ENCODE data around the gene PTGES.
A peak's percentile ranks its signal among the peaks of the same experiment; 100 is the strongest.

The PTGES gene

GRCh38 chr9:129748249-129748648 is 4.6 kb downstream of the PTGES start:
- H3K4me1 ChIP-seq (ENCODE audit: control insufficient read depth, insufficient read depth, low read length, poor library complexity, severe bottlenecking): peaks cover 6% of the 10 kb centered on the region
- H3K36me3 ChIP-seq (ENCODE audit: control insufficient read depth, insufficient read depth, low read length): no peaks in the 10 kb centered on the region
- H3K27me3 ChIP-seq (replicated peaks; ENCODE audit: control insufficient read depth, insufficient read depth, low read length, poor library complexity, severe bottlenecking): no peaks in the 10 kb centered on the region
- DNase-seq: no peak
- H3K9me3 ChIP-seq (ENCODE audit: control insufficient read depth, low read length): no peaks in the 10 kb centered on the region
- no peak overlapping the region for H3K4me3 ChIP-seq (ENCODE audit: insufficient read depth, low read depth, low read length, poor library complexity, severe bottlenecking)
- H3K27ac ChIP-seq (ENCODE audit: insufficient read depth, low read length, poor library complexity, severe bottlenecking): no peak overlapping the region

DNA sequence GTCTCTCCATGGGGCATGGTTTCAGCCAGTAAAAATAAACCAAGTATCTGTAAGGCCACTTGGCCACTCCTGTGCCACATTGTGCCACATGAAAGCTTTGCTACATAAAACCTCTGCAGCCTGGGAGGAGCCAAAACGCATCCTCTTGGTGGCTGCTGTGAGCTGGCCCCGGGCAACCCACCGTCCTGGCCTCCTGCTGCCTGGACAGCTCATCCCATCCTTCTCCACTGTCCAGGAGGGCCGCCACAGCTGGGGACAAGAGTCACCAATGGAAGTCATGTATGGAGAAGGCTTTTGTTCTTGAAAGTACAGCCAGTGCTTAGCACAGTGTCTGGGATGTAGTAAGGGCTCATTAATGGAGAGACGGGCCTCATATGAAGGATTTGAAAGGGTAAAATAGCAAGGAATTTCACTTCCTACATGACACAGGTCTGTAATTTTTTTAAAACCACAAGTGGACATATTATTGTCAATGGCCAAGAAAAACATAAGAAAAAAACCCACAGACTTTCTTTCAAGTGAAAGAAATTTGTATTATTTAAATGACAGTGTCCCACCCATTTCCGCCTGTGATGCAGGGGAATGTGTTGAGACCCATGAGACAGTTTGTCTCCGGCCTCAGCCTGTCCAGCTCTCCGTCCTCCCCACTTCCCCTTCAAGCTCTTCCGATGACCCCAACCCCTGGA is 6.6 kb downstream of the PTGES start:
- no peaks in the 10 kb centered on the region for H3K4me1 ChIP-seq (ENCODE audit: control insufficient read depth, insufficient read depth, low read length, poor library complexity, severe bottlenecking)
- H3K36me3 ChIP-seq (ENCODE audit: control insufficient read depth, insufficient read depth, low read length): no peaks in the 10 kb centered on the region
- DNase-seq: no peak
- no peaks in the 10 kb centered on the region for H3K27me3 ChIP-seq (replicated peaks; ENCODE audit: control insufficient read depth, insufficient read depth, low read length, poor library complexity, severe bottlenecking)
- no peak overlapping the region for H3K27ac ChIP-seq (ENCODE audit: insufficient read depth, low read length, poor library complexity, severe bottlenecking)
- H3K4me3 ChIP-seq (ENCODE audit: insufficient read depth, low read depth, low read length, poor library complexity, severe bottlenecking): no peak overlapping the region
- no peaks in the 10 kb centered on the region for H3K9me3 ChIP-seq (ENCODE audit: control insufficient read depth, low read length)

GRCh38 chr9:129745200-129745599 is 7.6 kb downstream of the PTGES start:
- Histone ChIP-seq H3K27me3 (replicated peaks; ENCODE audit: control insufficient read depth, insufficient read depth, low read length, poor library complexity, severe bottlenecking) (no peaks in the 10 kb centered on the region), H3K36me3 (ENCODE audit: control insufficient read depth, insufficient read depth, low read length) (no peaks in the 10 kb centered on the region), H3K9me3 (ENCODE audit: control insufficient read depth, low read length) (no peaks in the 10 kb centered on the region), H3K4me1 (ENCODE audit: control insufficient read depth, insufficient read depth, low read length, poor library complexity, severe bottlenecking) (no peaks in the 10 kb centered on the region), H3K4me3 (ENCODE audit: insufficient read depth, low read depth, low read length, poor library complexity, severe bottlenecking) (no peak overlapping the region), H3K27ac (ENCODE audit: insufficient read depth, low read length, poor library complexity, severe bottlenecking) (no peak overlapping the region)
- no peak for DNase-seq

DNA sequence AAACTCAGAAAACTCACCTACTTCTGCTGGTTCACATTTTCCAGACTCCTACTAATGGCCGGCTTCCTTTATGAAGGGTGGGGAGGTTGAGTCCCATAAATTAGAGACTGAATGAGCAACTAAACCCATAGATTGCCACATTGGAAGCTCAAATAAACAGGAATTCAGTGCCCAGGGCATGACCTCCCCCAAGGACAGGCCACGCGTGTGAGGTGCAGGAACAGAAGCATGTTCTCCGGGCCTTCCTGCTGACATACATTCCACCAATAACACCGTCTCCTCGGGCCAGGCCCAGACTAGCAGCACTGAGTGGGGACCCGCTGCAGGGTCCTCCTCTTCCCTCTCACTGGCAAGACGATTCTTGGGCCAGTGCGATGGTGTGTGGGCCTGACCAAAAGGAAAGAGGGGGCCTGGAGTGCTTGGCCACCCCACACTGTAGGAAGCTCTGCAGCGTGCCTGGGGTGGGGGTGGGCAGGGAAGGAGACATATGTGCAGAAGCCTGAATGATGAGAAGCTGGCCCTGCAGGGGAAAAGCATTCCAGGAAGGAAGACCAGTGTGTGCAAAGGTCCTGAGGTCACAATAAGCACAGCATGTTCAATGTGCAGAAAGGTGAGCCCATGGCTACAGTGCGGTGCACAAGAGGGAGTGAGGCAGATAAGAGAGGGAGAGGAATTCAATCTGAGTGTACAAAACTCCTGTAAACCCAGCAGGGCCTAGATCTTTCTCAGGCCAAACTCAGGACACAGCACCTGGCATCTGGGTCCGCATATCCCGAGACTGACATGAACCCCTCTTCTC is 12.0 kb downstream of the PTGES start:
- Histone ChIP-seq H3K9me3 (ENCODE audit: control insufficient read depth, low read length) (no peaks in the 10 kb centered on the region), H3K27ac (ENCODE audit: insufficient read depth, low read length, poor library complexity, severe bottlenecking) (no peak overlapping the region), H3K27me3 (replicated peaks; ENCODE audit: control insufficient read depth, insufficient read depth, low read length, poor library complexity, severe bottlenecking) (no peaks in the 10 kb centered on the region), H3K36me3 (ENCODE audit: control insufficient read depth, insufficient read depth, low read length) (no peaks in the 10 kb centered on the region), H3K4me1 (ENCODE audit: control insufficient read depth, insufficient read depth, low read length, poor library complexity, severe bottlenecking) (peaks cover 11% of the 10 kb centered on the region), H3K4me3 (ENCODE audit: insufficient read depth, low read depth, low read length, poor library complexity, severe bottlenecking) (no peak overlapping the region)
- no peak for DNase-seq

DNA sequence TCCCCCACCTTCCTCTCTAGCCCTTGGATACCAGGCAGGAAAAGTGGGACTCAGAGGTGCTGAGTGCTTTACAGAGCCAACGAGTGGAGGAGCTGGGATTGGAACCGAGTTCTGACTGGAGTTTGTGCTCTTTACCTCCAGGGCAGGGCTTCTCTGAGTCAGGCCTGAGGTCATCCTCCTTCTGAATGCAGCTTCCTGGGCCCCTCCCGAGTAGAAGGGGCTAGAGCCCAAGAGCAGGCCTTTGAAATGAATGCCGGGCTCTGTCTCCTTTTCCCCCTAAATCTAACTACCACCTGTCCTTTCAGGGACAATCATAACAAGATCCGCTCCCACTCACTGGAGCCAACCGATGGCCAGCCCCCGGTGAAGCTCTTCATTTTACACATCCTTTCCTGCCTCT is 12.7 kb downstream of the PTGES start:
- no peaks in the 10 kb centered on the region for H3K27me3 ChIP-seq (replicated peaks; ENCODE audit: control insufficient read depth, insufficient read depth, low read length, poor library complexity, severe bottlenecking)

GRCh38 chr9:129739432-129739831 is 13.4 kb downstream of the PTGES start:
- DNase-seq: no peak
- H3K36me3 ChIP-seq (ENCODE audit: control insufficient read depth, insufficient read depth, low read length): no peaks in the 10 kb centered on the region
- H3K27ac ChIP-seq (ENCODE audit: insufficient read depth, low read length, poor library complexity, severe bottlenecking): no peak overlapping the region
- no peaks in the 10 kb centered on the region for H3K27me3 ChIP-seq (replicated peaks; ENCODE audit: control insufficient read depth, insufficient read depth, low read length, poor library complexity, severe bottlenecking)
- H3K9me3 ChIP-seq (ENCODE audit: control insufficient read depth, low read length): no peaks in the 10 kb centered on the region
- H3K4me1 ChIP-seq (ENCODE audit: control insufficient read depth, insufficient read depth, low read length, poor library complexity, severe bottlenecking): peaks cover 11% of the 10 kb centered on the region
- H3K4me3 ChIP-seq (ENCODE audit: insufficient read depth, low read depth, low read length, poor library complexity, severe bottlenecking): no peak overlapping the region

More for the DNA sequence above, 12.7 kb downstream of the PTGES start:
- Histone ChIP-seq H3K9me3 (ENCODE audit: control insufficient read depth, low read length) (no peaks in the 10 kb centered on the region), H3K4me3 (ENCODE audit: insufficient read depth, low read depth, low read length, poor library complexity, severe bottlenecking) (no peak overlapping the region), H3K4me1 (ENCODE audit: control insufficient read depth, insufficient read depth, low read length, poor library complexity, severe bottlenecking) (peaks cover 11% of the 10 kb centered on the region), H3K27ac (ENCODE audit: insufficient read depth, low read length, poor library complexity, severe bottlenecking) (no peak overlapping the region), H3K36me3 (ENCODE audit: control insufficient read depth, insufficient read depth, low read length) (no peaks in the 10 kb centered on the region)
- DNase-seq: no peak

- Histone ChIP-seq H3K27ac (ENCODE audit: insufficient read depth, low read length, poor library complexity, severe bottlenecking) (peak overlapping the region; percentile 76), H3K36me3 (ENCODE audit: control insufficient read depth, insufficient read depth, low read length) (no peaks in the 10 kb centered on the region), H3K27me3 (replicated peaks; ENCODE audit: control insufficient read depth, insufficient read depth, low read length, poor library complexity, severe bottlenecking) (no peaks in the 10 kb centered on the region), H3K4me3 (ENCODE audit: insufficient read depth, low read depth, low read length, poor library complexity, severe bottlenecking) (peak overlapping the region; percentile 86), H3K4me1 (ENCODE audit: control insufficient read depth, insufficient read depth, low read length, poor library complexity, severe bottlenecking) (peaks cover 11% of the 10 kb centered on the region), H3K9me3 (ENCODE audit: control insufficient read depth, low read length) (no peaks in the 10 kb centered on the region)
- peak; percentile 68 to 76 (median 69) for DNase-seq
Observed at GRCh38 chr9:129737479-129738274, 15.2 kb downstream of the PTGES start.

- no peaks in the 10 kb centered on the region for H3K27me3 ChIP-seq (replicated peaks; ENCODE audit: control insufficient read depth, insufficient read depth, low read length, poor library complexity, severe bottlenecking)
- peaks cover 11% of the 10 kb centered on the region for H3K4me1 ChIP-seq (ENCODE audit: control insufficient read depth, insufficient read depth, low read length, poor library complexity, severe bottlenecking)
- no peak for DNase-seq
- no peak overlapping the region for H3K4me3 ChIP-seq (ENCODE audit: insufficient read depth, low read depth, low read length, poor library complexity, severe bottlenecking)
- H3K9me3 ChIP-seq (ENCODE audit: control insufficient read depth, low read length): no peaks in the 10 kb centered on the region
- no peaks in the 10 kb centered on the region for H3K36me3 ChIP-seq (ENCODE audit: control insufficient read depth, insufficient read depth, low read length)
- no peak overlapping the region for H3K27ac ChIP-seq (ENCODE audit: insufficient read depth, low read length, poor library complexity, severe bottlenecking)
Observed at GRCh38 chr9:129736334-129736733, 16.5 kb downstream of the PTGES start.

- no peaks in the 10 kb centered on the region for H3K36me3 ChIP-seq (ENCODE audit: control insufficient read depth, insufficient read depth, low read length)
- peaks cover 11% of the 10 kb centered on the region for H3K4me1 ChIP-seq (ENCODE audit: control insufficient read depth, insufficient read depth, low read length, poor library complexity, severe bottlenecking)
- no peaks in the 10 kb centered on the region for H3K9me3 ChIP-seq (ENCODE audit: control insufficient read depth, low read length)
- no peak overlapping the region for H3K4me3 ChIP-seq (ENCODE audit: insufficient read depth, low read depth, low read length, poor library complexity, severe bottlenecking)
- DNase-seq: no peak
- H3K27me3 ChIP-seq (replicated peaks; ENCODE audit: control insufficient read depth, insufficient read depth, low read length, poor library complexity, severe bottlenecking): no peaks in the 10 kb centered on the region
- no peak overlapping the region for H3K27ac ChIP-seq (ENCODE audit: insufficient read depth, low read length, poor library complexity, severe bottlenecking)
Observed at GRCh38 chr9:129735546-129735945, 17.3 kb downstream of the PTGES start.

- no peak overlapping the region for H3K27ac ChIP-seq (ENCODE audit: insufficient read depth, low read length, poor library complexity, severe bottlenecking)
- H3K9me3 ChIP-seq (ENCODE audit: control insufficient read depth, low read length): no peaks in the 10 kb centered on the region
- no peaks in the 10 kb centered on the region for H3K36me3 ChIP-seq (ENCODE audit: control insufficient read depth, insufficient read depth, low read length)
- peaks cover 11% of the 10 kb centered on the region for H3K4me1 ChIP-seq (ENCODE audit: control insufficient read depth, insufficient read depth, low read length, poor library complexity, severe bottlenecking)
- DNase-seq: no peak
- H3K4me3 ChIP-seq (ENCODE audit: insufficient read depth, low read depth, low read length, poor library complexity, severe bottlenecking): no peak overlapping the region
- no peaks in the 10 kb centered on the region for H3K27me3 ChIP-seq (replicated peaks; ENCODE audit: control insufficient read depth, insufficient read depth, low read length, poor library complexity, severe bottlenecking)
Observed at GRCh38 chr9:129733632-129733953, 19.2 kb downstream of the PTGES start.
